Stimulated activated CD4-positive, alpha-beta T cell treated with anti-CD3 and anti-CD28 coated beads, Interleukin-2, amount 100 ng/mL, for 48 hours (primary cell): ENCODE data around the gene S1PR1.

ENCODE experiments used
- DNase-seq, 2 donors: peaks; one replicate each; pipeline ENCODE4 v3.0.0-alpha.2; 2020

Gene S1PR1

GRCh38 chr1:101282314-101283038, 45.7 kb downstream of the S1PR1 start:
- DNase-seq: no peak

GRCh38 chr1:101283443-101283842, 46.6 kb downstream of the S1PR1 start:
- DNase-seq: no peak

GRCh38 chr1:101284021-101284420, 47.2 kb downstream of the S1PR1 start:
- peak; percentile 30 to 36 for DNase-seq

- no peak for DNase-seq
Measured at GRCh38 chr1:101284622-101285218, 47.9 kb downstream of the S1PR1 start.

GRCh38 chr1:101285922-101286570, 49.2 kb downstream of the S1PR1 start:
- DNase-seq: no peak

GRCh38 chr1:101288491-101288944, 51.7 kb downstream of the S1PR1 start:
- peak; percentile 49 to 55 for DNase-seq

- DNase-seq: no peak
Measured at GRCh38 chr1:101290119-101290921, 53.5 kb downstream of the S1PR1 start.
